Left lung (tissue), 10 donors: Measurements from ENCODE around the gene STXBP4. TPM values are rescaled to one million over a fixed set of nuclear protein-coding genes. Genes with fewer than 3 reads are reported as not detected.

Experiments used
- ATAC-seq: fragments of 200-7000 bp; cut with Tn5 transposase; one replicate; pipeline ENCODE4 v1.9.1; 2020; ENCODE audit warnings: moderate library complexity
- DNase-seq, 4 donors: peaks; one replicate each; pipeline ENCODE4 v3.0.0-alpha.2; 2013 to 2020
- H3K27ac ChIP-seq, 2 donors: fragments of 200-600 bp; sonication (generic) in 1 of 2; one replicate each; pipeline versions ENCODE4 v1.5.0 to v1.8.0; 2020 to 2021
- H3K27me3 ChIP-seq, 2 donors: fragments of 200-600 bp; sonication (generic) in 1 of 2; one replicate each; pipeline versions ENCODE4 v1.5.0 to v1.8.0; 2020 to 2021
- H3K36me3 ChIP-seq, 2 donors: fragments of 200-600 bp; sonication (generic) in 1 of 2; one replicate each; pipeline versions ENCODE4 v1.5.0 to v1.8.0; 2020 to 2021
- H3K4me1 ChIP-seq, 2 donors: fragments of 200-600 bp; one replicate each; pipeline ENCODE4 v1.8.0; 2021
- H3K4me3 ChIP-seq, 2 donors: fragments of 200-600 bp; sonication (generic) in 1 of 2; one replicate each; pipeline versions ENCODE4 v1.5.0 to v1.8.0; 2020 to 2021; ENCODE audit warnings: mild to moderate bottlenecking in 1 of 2
- H3K9me3 ChIP-seq, 2 donors: fragments of 200-600 bp; sonication (generic) in 1 of 2; one replicate each; pipeline versions ENCODE4 v1.5.0 to v1.8.0; 2020 to 2021
- intact Hi-C, 2 donors: fragments of 100-400 bp; cut with DNase I; formaldehyde crosslinking; loops; one replicate each; pipeline versions ENCODE4 v1.11.2 to v1.14.2; 2022
- polyA plus RNA-seq, 6 donors: library from polyadenylated mRNA; unstranded; fragments of 120-200 nt; gene quantifications; one replicate each; pipeline ENCODE4 v1.2.1, GENCODE V29; 2013; ENCODE audit not compliant: insufficient read length in 6 of 6
- total RNA-seq, 2 donors: library from RNA; stranded (reverse); fragmentation: NEBNext Ultra II Directional; extraction: Animal tissue kit (Norgen Biotek cat#: 25700); gene quantifications; one replicate each; pipeline ENCODE4 v1.2.1, GENCODE V29; 2021
- TF ChIP-seq, protein P1 (sequence below), 2 donors: fragments of 200-600 bp; sonication (generic) in 1 of 2; IDR thresholded peaks; one replicate each; pipeline versions ENCODE4 v1.5.0 to v1.8.0; 2021; ENCODE audit warnings: antibody characterized with exemption in 2 of 2
- donor health status: DM: no; HTN: yes; CAD: no.
- donor health status: DM: no; HTN: no; CAD: no.

Gene STXBP4
- total and polyA plus RNA-seq, 8 donors = 12.7 to 22.0 (median 15.5) TPM

DNA sequence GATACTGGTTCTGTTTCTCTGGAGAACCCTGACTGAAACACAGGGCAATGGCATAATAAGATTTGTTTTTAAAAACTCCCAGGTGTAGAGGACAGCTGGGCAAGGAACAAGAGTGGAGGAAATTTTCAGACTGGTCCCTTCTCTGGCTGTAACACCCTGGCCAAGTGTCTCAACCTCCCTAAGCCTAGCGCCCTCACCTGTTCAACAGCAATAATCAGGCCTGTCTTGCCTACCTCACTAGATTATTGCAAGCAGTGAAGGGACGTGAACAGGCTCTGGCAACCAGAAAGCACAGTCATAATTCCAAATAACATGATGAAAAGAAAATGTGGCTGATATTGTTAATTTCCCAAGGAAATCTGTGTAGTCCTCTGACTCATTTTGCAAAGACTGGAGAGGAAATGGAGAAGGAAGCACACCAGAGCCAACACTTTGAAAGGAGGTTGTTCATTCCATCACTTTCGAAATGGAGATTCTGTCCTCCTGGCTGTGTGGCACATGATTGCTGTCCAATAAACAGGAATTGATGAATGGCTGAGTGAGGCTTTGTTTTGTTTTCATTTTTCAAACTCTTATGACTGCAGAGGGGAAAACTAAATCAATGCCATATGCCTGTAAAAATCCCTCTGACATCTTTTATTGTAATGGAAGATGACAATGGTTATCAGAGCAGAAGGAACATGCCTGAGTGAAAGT, 208.7 kb downstream of the STXBP4 start:
- intact Hi-C loops = no loop called here
- peaks cover 0 to 13% of the 10 kb centered on the region in 2 donors for H3K9me3 ChIP-seq
- H3K27me3 ChIP-seq = no peaks in the 10 kb centered on the region
- DNase-seq (no peak), ATAC-seq (peak; percentile 30)
- no peak overlapping the region for H3K4me3 ChIP-seq
- no peaks in the 10 kb centered on the region for H3K4me1 ChIP-seq
- TF ChIP-seq, protein P1, sequence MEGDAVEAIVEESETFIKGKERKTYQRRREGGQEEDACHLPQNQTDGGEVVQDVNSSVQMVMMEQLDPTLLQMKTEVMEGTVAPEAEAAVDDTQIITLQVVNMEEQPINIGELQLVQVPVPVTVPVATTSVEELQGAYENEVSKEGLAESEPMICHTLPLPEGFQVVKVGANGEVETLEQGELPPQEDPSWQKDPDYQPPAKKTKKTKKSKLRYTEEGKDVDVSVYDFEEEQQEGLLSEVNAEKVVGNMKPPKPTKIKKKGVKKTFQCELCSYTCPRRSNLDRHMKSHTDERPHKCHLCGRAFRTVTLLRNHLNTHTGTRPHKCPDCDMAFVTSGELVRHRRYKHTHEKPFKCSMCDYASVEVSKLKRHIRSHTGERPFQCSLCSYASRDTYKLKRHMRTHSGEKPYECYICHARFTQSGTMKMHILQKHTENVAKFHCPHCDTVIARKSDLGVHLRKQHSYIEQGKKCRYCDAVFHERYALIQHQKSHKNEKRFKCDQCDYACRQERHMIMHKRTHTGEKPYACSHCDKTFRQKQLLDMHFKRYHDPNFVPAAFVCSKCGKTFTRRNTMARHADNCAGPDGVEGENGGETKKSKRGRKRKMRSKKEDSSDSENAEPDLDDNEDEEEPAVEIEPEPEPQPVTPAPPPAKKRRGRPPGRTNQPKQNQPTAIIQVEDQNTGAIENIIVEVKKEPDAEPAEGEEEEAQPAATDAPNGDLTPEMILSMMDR (IDR thresholded peaks at IDR 0.05) = no peak
- H3K36me3 ChIP-seq = no peaks in the 10 kb centered on the region
- H3K27ac ChIP-seq = no peak overlapping the region

DNA sequence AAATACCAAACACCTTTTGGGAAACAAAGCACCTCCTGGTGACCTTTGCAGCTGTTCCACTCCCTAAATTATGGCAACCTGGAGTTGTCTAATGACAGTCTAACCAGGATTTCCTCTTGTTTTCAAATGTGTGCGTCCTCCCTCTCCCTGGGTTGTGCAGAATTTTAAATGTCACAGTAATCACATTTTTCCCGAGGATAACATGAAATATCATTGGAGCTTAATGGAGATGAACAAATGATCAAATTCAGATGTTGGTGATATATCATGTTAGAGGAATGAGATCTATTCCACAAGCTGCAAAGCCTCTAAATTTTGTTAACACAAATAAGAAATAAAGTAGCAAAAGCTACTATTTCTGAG, 209.3 kb downstream of the STXBP4 start:
- Histone ChIP-seq H3K27me3 (no peaks in the 10 kb centered on the region), H3K4me1 (no peaks in the 10 kb centered on the region), H3K9me3 (peaks cover 0 to 13% of the 10 kb centered on the region in 2 donors), H3K36me3 (no peaks in the 10 kb centered on the region), H3K4me3 (no peak overlapping the region), H3K27ac (no peak overlapping the region)
- DNase-seq (no peak), ATAC-seq (no peak)
- TF ChIP-seq, protein P1 (IDR thresholded peaks at IDR 0.05) = no peak
- intact Hi-C loops = no loop called here

DNA sequence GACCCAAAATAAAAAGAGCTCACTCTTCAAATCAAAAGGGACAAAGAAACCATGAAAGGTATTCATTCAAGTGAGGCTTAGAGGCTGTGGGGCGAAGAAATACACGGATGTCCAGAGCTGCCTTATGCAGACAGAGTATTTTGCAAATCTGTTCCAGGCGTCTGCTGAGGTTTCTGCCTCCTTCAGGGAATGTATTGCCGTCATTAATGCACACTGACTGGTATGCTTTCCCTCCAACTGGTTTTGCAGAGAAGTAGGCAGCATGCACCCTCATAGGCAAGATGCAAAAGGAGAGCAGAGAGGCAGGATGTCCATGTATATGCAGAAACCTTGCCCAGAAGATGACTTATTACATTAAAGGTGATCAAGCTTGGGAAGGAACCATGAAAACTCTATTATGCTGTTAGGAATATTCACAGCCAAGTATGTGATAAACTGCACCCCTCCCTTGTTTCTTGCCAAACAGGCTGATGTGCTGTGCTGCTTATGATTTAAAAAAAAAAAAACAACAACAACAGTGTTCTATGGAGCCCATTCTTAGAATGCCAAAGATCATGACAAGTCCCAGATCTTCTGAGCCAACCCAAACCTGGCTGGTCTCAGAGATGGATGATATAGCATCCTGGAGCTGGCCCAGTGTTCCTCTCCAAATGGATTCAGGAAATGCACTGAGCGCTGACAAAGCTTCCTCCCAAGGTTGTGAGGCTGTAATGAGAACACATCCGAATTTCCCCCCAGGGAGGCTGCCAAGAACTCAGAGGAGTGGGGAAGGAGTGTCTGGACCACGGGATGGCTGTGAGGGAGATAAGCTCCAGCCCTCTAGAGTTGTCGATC, 218.6 kb downstream of the STXBP4 start:
- DNase-seq = no peak
- ATAC-seq = no peak
- intact Hi-C loops = no loop called here
- no peaks in the 10 kb centered on the region for H3K9me3 ChIP-seq
- TF ChIP-seq, protein P1 (IDR thresholded peaks at IDR 0.05) = no peak
- no peak overlapping the region for H3K27ac ChIP-seq
- no peak overlapping the region for H3K4me3 ChIP-seq
- H3K36me3 ChIP-seq = no peaks in the 10 kb centered on the region
- H3K4me1 ChIP-seq = no peaks in the 10 kb centered on the region
- no peaks in the 10 kb centered on the region for H3K27me3 ChIP-seq

DNA sequence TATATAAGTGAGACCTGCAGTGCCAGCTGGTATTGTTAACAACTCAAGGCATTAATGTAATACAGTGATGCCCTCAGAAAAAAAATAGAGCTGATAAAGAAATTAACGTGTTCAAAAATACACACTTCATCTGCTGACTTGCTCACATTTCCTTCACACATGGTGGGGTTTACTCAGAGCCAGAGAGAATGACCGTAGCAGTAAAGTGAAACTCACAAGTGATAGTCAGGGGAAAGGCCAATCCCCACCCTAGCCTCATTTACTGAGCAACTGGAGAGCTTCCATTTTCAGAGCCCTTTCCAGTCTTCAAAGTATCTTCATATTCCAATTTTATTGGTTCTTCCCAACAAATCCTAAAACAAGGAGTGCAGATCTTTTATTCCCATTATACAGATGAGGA, 222.2 kb downstream of the STXBP4 start:
- Histone ChIP-seq H3K36me3 (no peaks in the 10 kb centered on the region), H3K4me3 (no peak overlapping the region), H3K27me3 (no peaks in the 10 kb centered on the region), H3K27ac (no peak overlapping the region), H3K9me3 (no peaks in the 10 kb centered on the region), H3K4me1 (no peaks in the 10 kb centered on the region)
- TF ChIP-seq, protein P1 (IDR thresholded peaks at IDR 0.05) = no peak
- intact Hi-C loops = no loop called here
- no peak for ATAC-seq
- DNase-seq = no peak

DNA sequence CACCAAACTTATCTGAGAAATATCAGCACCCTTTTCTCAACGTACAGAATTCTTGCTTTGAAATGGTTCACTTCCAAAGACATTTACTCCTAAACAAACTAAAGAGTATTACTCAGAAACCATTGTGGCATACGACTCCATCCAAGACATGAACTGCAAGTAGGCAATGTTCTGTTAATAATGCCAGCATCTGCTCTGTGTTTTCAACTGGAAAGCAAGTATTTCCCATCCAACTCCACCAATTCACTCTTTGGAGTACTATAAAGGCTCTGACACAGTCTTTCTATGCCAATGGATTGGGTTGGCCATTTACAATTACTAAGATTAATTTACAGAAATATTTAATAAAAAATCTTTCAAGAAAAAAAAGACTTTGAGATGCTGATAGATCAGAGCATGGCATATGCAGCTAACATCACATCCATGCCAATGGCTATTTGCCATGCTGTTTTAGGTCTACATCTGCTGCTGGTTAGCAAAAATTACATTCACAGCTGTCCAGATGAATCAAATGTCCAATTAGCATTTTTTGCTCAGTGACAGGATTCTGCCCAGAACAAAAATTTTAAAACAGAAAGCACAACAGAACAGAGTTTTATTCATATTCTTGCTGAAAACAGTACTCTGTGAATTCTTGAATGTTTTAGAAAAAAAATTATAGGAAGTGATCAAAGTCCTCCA, 230.3 kb downstream of the STXBP4 start:
- no peaks in the 10 kb centered on the region for H3K27me3 ChIP-seq
- H3K4me3 ChIP-seq = no peak overlapping the region
- DNase-seq = no peak
- no peak overlapping the region for H3K27ac ChIP-seq
- ATAC-seq = no peak
- no peaks in the 10 kb centered on the region for H3K9me3 ChIP-seq
- TF ChIP-seq, protein P1 (IDR thresholded peaks at IDR 0.05) = no peak
- no peaks in the 10 kb centered on the region for H3K36me3 ChIP-seq
- H3K4me1 ChIP-seq = no peaks in the 10 kb centered on the region
- intact Hi-C loops = no loop called here
